ENCODE results near the gene LRRC75B. TPM values are rescaled to one million over a fixed set of nuclear protein-coding genes. Genes with fewer than 3 reads are reported as not detected.
A peak's percentile ranks its signal among the peaks of the same experiment; 100 is the strongest.
"Not testable (repeated sequence)": the region's sequence is repeated elsewhere in the genome, so short reads cannot be mapped to it uniquely, and the experiment has no call there.

Gene LRRC75B
- total RNA-seq, 1 experiment from 2014 or later, result 18.1 TPM

DNA sequence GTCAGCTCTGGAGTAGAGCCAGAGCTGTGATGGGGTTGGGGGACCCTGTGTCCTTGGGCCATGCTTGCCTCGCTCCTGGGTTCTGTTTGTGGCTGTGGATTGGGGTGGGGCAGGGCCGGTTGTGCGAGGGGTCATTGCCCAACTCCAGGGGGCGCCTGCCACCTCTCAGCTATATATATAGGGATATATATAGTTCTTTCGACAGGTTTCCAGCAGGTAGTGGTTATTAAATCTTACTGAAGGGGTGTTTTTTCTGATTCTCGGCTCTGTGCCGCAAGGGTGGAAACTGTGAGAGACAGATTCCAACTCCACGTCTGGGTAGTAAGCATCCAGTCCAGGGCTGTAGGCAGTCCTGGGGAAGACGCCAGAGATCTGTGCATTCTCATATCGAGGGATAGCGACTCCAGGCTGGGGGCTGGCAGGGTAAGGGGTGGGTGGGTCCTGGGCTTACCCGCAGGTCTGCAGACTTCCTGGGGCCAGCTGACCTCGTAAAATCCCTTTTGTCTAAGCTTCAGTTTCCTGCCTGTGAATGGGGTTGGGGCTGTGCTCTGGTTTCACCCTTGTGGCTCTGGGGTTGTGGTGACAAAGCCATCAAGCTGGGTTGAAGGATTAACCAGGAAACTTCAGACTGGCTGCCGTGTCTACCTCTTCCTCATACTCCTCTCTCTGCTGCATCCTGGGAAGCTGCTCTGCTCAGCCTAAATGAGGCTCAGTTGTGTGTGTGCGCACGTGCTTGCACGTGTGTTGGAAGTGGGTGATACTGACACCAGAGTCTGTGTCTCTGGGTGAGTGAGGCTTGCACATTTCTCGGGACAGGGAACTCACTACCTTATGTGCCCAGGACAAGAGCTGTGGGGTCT lies 11.1 kb upstream of the LRRC75B start:
- H4K5ac ChIP-seq (ENCODE audit: insufficient read length, low read depth, low read length); H3K79me1 ChIP-seq (ENCODE audit: insufficient read depth, low read depth, low read length, poor library complexity, severe bottlenecking); H4K20me1 ChIP-seq (ENCODE audit: control insufficient read depth, insufficient read depth, insufficient read length); H2BK20ac ChIP-seq (ENCODE audit: low read depth, low read length, poor library complexity, severe bottlenecking); H3T11ph ChIP-seq (ENCODE audit: low read length); H2BK5ac ChIP-seq (ENCODE audit: insufficient read length, low read length); H3K23ac ChIP-seq (ENCODE audit: insufficient read length, low read depth, low read length); H3K56ac ChIP-seq (ENCODE audit: insufficient read length, low read depth, low read length); H2AFZ ChIP-seq (ENCODE audit: low read length); H2AK5ac ChIP-seq (ENCODE audit: insufficient read length, low read length); H3K27me3 ChIP-seq (ENCODE audit: insufficient read depth, low read length); H3K23me2 ChIP-seq (ENCODE audit: insufficient read length, low read depth, low read length, poor library complexity, severe bottlenecking); H2BK15ac ChIP-seq (ENCODE audit: low read depth, low read length); H2BK120ac ChIP-seq (ENCODE audit: low read depth, low read length, poor library complexity, severe bottlenecking); H4K8ac ChIP-seq (replicated peaks; ENCODE audit: insufficient read length, low read depth, low read length); DNase-seq; H2BK12ac ChIP-seq (ENCODE audit: insufficient read length, low read depth, low read length); H3K18ac ChIP-seq (ENCODE audit: insufficient read length, low read depth, low read length); H3K4me1 ChIP-seq (ENCODE audit: insufficient read depth, low read length); H3K36me3 Mint-ChIP-seq (ENCODE audit: insufficient read depth in 1 of 3, low read depth in 3 of 3); H3K14ac ChIP-seq (ENCODE audit: insufficient read depth, low read length); H3K27me3 Mint-ChIP-seq (ENCODE audit: low read depth); H3K9ac ChIP-seq (ENCODE audit: extremely low read depth, insufficient read length, low read length); H3K9me3 ChIP-seq (ENCODE audit: control insufficient read depth, low read depth, low read length); H3K9me3 Mint-ChIP-seq; H3K4ac ChIP-seq (ENCODE audit: low read depth, low read length); H3K27ac ChIP-seq (ENCODE audit: insufficient read length, low read depth, low read length); H4K91ac ChIP-seq (ENCODE audit: insufficient read length, low read depth, low read length); H3K79me2 ChIP-seq (ENCODE audit: insufficient read depth, low read length): not testable (repeated sequence)
- H3K4me3 Mint-ChIP-seq, result peak overlapping the region; percentile 61 to 62
- WGBS (ENCODE audit: extremely low coverage, insufficient read length, low lambda C conversion rate), result no CpG with 5 or more reads among the region's 18 CpGs
- H3K4me1 Mint-ChIP-seq, result peaks cover 28 to 34% of the 10 kb centered on the region in 2 experiments
- H3K27ac Mint-ChIP-seq, result peak overlapping the region; percentile 56 to 91 (median 88); a peak in 5 of 7 replicates
- peak overlapping the region; percentile 20 for H3K4me2 ChIP-seq (ENCODE audit: insufficient read depth, insufficient read length, low read length)
- peak; percentile 54 for TF ChIP-seq CTCF (conservative IDR thresholded peaks at IDR 0.05)

GRCh38 chr22:24602847-24603769 lies 10.2 kb upstream of the LRRC75B start, which contains the start of gene GGT1:
Gene GGT1 (plus strand): TSS chr22:24603193. CDS start chr22:24611082, 7,889 bp downstream.
- H3K18ac ChIP-seq (ENCODE audit: insufficient read length, low read depth, low read length); H2BK20ac ChIP-seq (ENCODE audit: low read depth, low read length, poor library complexity, severe bottlenecking); H2BK12ac ChIP-seq (ENCODE audit: insufficient read length, low read depth, low read length); H3K4ac ChIP-seq (ENCODE audit: low read depth, low read length); H3K27me3 Mint-ChIP-seq (ENCODE audit: low read depth); H2AFZ ChIP-seq (ENCODE audit: low read length); H2BK120ac ChIP-seq (ENCODE audit: low read depth, low read length, poor library complexity, severe bottlenecking); H3K23ac ChIP-seq (ENCODE audit: insufficient read length, low read depth, low read length); H3K23me2 ChIP-seq (ENCODE audit: insufficient read length, low read depth, low read length, poor library complexity, severe bottlenecking); H4K20me1 ChIP-seq (ENCODE audit: control insufficient read depth, insufficient read depth, insufficient read length); H3K14ac ChIP-seq (ENCODE audit: insufficient read depth, low read length); H3K79me2 ChIP-seq (ENCODE audit: insufficient read depth, low read length); H3K27me3 ChIP-seq (ENCODE audit: insufficient read depth, low read length); H3K27ac ChIP-seq (ENCODE audit: insufficient read length, low read depth, low read length); H3K9me3 Mint-ChIP-seq; H3K9ac ChIP-seq (ENCODE audit: extremely low read depth, insufficient read length, low read length); H3K4me1 ChIP-seq (ENCODE audit: insufficient read depth, low read length); H3K36me3 Mint-ChIP-seq (ENCODE audit: insufficient read depth in 1 of 3, low read depth in 3 of 3); H3K79me1 ChIP-seq (ENCODE audit: insufficient read depth, low read depth, low read length, poor library complexity, severe bottlenecking); H2BK15ac ChIP-seq (ENCODE audit: low read depth, low read length); H3K56ac ChIP-seq (ENCODE audit: insufficient read length, low read depth, low read length); H4K8ac ChIP-seq (replicated peaks; ENCODE audit: insufficient read length, low read depth, low read length); H3K9me3 ChIP-seq (ENCODE audit: control insufficient read depth, low read depth, low read length); H3T11ph ChIP-seq (ENCODE audit: low read length); H2BK5ac ChIP-seq (ENCODE audit: insufficient read length, low read length); H4K5ac ChIP-seq (ENCODE audit: insufficient read length, low read depth, low read length); H4K91ac ChIP-seq (ENCODE audit: insufficient read length, low read depth, low read length); H2AK5ac ChIP-seq (ENCODE audit: insufficient read length, low read length): not testable (repeated sequence)
- DNase-seq, result peak; percentile 74
- WGBS (ENCODE audit: extremely low coverage, insufficient read length, low lambda C conversion rate), result no CpG with 5 or more reads among the region's 22 CpGs
- H3K4me3 Mint-ChIP-seq, result peak within 1 kb of the TSS; percentile 61 to 62
- peaks cover 29 to 37% of the 10 kb centered on the region in 2 experiments for H3K4me1 Mint-ChIP-seq
- peak within 1 kb of the TSS; percentile 20 for H3K4me2 ChIP-seq (ENCODE audit: insufficient read depth, insufficient read length, low read length)
- H3K27ac Mint-ChIP-seq, result peak within 1 kb of the TSS in 2 of 3 experiments; percentile 82 to 91; a peak in 4 of 7 replicates

Measured in H9 (cell line).